GM23338 (cell line): ENCODE results near the gene NAA20.

Experiments used
- CREB1 ChIP-seq: fragments of 250-450 bp; sonication (Bioruptor Pico); IDR thresholded peaks from 2 replicates; pipeline ENCODE4 v1.5.0; 2020; ENCODE audit warnings: low read depth, mild to moderate bottlenecking, moderate library complexity
- CTCF ChIP-seq, 2 experiments: fragments of 200-600 bp in 1 of 2; sonication (generic) in 1 of 2; conservative IDR thresholded peaks; 2 replicates each; pipeline versions ENCODE4 v1.5.1 to v1.6.1; 2016 to 2017; ENCODE audit warnings: antibody characterized with exemption in 2 of 2, low read depth in 2 of 2, mild to moderate bottlenecking in 2 of 2, moderate library complexity in 1 of 2
- EZH2 ChIP-seq: fragments of 200-600 bp; sonication (generic); IDR thresholded peaks from one replicate; pipeline ENCODE4 v1.8.0; 2017; ENCODE audit warnings: antibody characterized with exemption, mild to moderate bottlenecking, low read depth; ENCODE audit not compliant: unreplicated experiment
- EZH2phosphoT487 ChIP-seq: fragments of 200-600 bp; sonication (generic); IDR thresholded peaks from one replicate; pipeline ENCODE4 v1.8.1; 2018; ENCODE audit warnings: antibody characterized with exemption; ENCODE audit not compliant: unreplicated experiment
- JUNB ChIP-seq: IDR thresholded peaks from one replicate; pipeline ENCODE4 v1.6.1; 2016; ENCODE audit warnings: antibody characterized with exemption; ENCODE audit not compliant: unreplicated experiment
- NANOG ChIP-seq: IDR thresholded peaks from 2 replicates; pipeline ENCODE4 v1.6.1; 2016; ENCODE audit warnings: antibody characterized with exemption, borderline replicate concordance
- POLR2AphosphoS5 ChIP-seq: IDR thresholded peaks from 2 replicates; pipeline ENCODE4 v1.6.1; 2016; ENCODE audit warnings: antibody characterized with exemption, low read depth
- REST ChIP-seq: IDR thresholded peaks from one replicate; pipeline ENCODE4 v1.6.1; 2018; ENCODE audit warnings: antibody characterized with exemption; ENCODE audit not compliant: unreplicated experiment
- STAT1 ChIP-seq: IDR thresholded peaks from one replicate; pipeline ENCODE4 v1.6.1; 2016; ENCODE audit warnings: antibody characterized with exemption; ENCODE audit not compliant: unreplicated experiment
- ZNF114 ChIP-seq: fragments of 250-450 bp; sonication (Bioruptor Pico); IDR thresholded peaks from 2 replicates; pipeline ENCODE4 v1.5.0; 2020; ENCODE audit warnings: mild to moderate bottlenecking, moderate library complexity
- TF ChIP-seq, protein P1 (sequence below): IDR thresholded peaks from 2 replicates; pipeline ENCODE4 v1.6.1; 2016; ENCODE audit warnings: antibody characterized with exemption
- TF ChIP-seq, protein P2 (sequence below): fragments of 250-450 bp; sonication (Bioruptor Pico); IDR thresholded peaks from 2 replicates; pipeline ENCODE4 v1.5.0; 2020; ENCODE audit warnings: mild to moderate bottlenecking, moderate library complexity

GRCh38 chr20:19990850-19991249 lies 26.3 kb upstream of the NAA20 start:
- TF ChIP-seq CTCF (conservative IDR thresholded peaks at IDR 0.05; ENCODE audit: low read depth in 2 of 2) (no peak), EZH2 (no peak), CREB1 (CRISPR knock-in tag) (no peak), POLR2AphosphoS5 (no peak), REST (no peak), EZH2phosphoT487 (no peak), NANOG (no peak), JUNB (no peak), STAT1 (no peak), ZNF114 (CRISPR knock-in tag) (no peak)
- TF ChIP-seq, protein P1, sequence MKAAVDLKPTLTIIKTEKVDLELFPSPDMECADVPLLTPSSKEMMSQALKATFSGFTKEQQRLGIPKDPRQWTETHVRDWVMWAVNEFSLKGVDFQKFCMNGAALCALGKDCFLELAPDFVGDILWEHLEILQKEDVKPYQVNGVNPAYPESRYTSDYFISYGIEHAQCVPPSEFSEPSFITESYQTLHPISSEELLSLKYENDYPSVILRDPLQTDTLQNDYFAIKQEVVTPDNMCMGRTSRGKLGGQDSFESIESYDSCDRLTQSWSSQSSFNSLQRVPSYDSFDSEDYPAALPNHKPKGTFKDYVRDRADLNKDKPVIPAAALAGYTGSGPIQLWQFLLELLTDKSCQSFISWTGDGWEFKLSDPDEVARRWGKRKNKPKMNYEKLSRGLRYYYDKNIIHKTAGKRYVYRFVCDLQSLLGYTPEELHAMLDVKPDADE = no peak
- TF ChIP-seq, protein P2, sequence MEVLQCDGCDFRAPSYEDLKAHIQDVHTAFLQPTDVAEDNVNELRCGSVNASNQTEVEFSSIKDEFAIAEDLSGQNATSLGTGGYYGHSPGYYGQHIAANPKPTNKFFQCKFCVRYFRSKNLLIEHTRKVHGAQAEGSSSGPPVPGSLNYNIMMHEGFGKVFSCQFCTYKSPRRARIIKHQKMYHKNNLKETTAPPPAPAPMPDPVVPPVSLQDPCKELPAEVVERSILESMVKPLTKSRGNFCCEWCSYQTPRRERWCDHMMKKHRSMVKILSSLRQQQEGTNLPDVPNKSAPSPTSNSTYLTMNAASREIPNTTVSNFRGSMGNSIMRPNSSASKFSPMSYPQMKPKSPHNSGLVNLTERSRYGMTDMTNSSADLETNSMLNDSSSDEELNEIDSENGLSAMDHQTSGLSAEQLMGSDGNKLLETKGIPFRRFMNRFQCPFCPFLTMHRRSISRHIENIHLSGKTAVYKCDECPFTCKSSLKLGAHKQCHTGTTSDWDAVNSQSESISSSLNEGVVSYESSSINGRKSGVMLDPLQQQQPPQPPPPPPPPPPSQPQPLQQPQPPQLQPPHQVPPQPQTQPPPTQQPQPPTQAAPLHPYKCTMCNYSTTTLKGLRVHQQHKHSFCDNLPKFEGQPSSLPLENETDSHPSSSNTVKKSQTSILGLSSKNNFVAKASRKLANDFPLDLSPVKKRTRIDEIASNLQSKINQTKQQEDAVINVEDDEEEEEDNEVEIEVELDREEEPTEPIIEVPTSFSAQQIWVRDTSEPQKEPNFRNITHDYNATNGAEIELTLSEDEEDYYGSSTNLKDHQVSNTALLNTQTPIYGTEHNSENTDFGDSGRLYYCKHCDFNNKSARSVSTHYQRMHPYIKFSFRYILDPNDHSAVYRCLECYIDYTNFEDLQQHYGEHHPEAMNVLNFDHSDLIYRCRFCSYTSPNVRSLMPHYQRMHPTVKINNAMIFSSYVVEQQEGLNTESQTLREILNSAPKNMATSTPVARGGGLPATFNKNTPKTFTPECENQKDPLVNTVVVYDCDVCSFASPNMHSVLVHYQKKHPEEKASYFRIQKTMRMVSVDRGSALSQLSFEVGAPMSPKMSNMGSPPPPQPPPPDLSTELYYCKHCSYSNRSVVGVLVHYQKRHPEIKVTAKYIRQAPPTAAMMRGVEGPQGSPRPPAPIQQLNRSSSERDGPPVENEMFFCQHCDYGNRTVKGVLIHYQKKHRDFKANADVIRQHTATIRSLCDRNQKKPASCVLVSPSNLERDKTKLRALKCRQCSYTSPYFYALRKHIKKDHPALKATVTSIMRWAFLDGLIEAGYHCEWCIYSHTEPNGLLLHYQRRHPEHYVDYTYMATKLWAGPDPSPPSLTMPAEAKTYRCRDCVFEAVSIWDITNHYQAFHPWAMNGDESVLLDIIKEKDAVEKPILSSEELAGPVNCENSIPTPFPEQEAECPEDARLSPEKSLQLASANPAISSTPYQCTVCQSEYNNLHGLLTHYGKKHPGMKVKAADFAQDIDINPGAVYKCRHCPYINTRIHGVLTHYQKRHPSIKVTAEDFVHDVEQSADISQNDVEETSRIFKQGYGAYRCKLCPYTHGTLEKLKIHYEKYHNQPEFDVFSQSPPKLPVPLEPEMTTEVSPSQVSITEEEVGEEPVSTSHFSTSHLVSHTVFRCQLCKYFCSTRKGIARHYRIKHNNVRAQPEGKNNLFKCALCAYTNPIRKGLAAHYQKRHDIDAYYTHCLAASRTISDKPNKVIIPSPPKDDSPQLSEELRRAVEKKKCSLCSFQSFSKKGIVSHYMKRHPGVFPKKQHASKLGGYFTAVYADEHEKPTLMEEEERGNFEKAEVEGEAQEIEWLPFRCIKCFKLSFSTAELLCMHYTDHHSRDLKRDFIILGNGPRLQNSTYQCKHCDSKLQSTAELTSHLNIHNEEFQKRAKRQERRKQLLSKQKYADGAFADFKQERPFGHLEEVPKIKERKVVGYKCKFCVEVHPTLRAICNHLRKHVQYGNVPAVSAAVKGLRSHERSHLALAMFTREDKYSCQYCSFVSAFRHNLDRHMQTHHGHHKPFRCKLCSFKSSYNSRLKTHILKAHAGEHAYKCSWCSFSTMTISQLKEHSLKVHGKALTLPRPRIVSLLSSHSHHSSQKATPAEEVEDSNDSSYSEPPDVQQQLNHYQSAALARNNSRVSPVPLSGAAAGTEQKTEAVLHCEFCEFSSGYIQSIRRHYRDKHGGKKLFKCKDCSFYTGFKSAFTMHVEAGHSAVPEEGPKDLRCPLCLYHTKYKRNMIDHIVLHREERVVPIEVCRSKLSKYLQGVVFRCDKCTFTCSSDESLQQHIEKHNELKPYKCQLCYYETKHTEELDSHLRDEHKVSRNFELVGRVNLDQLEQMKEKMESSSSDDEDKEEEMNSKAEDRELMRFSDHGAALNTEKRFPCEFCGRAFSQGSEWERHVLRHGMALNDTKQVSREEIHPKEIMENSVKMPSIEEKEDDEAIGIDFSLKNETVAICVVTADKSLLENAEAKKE (CRISPR knock-in tag) = no peak
